Psoas muscle (tissue), 8 donors: ENCODE measurements around the gene RTN1. TPM values are rescaled to one million over a fixed set of nuclear protein-coding genes. Genes with fewer than 3 reads are reported as not detected.

Experiments
- ATAC-seq, 4 donors: fragments of 200-7000 bp; cut with Tn5 transposase; one replicate each; pipeline ENCODE4 v1.9.1; 2020; ENCODE audit warnings: moderate library complexity in 3 of 4, mild to moderate bottlenecking in 2 of 4
- DNase-seq, 2 donors: peaks; one replicate each; pipeline ENCODE4 v3.0.0-alpha.2; 2020
- H3K27ac ChIP-seq: fragments of 200-600 bp; one replicate; pipeline ENCODE4 v1.8.0; 2022
- H3K27me3 ChIP-seq, 3 donors: fragments of 200-600 bp in 1 of 3; one replicate each; pipeline versions ENCODE4 v1.6.1 to v1.8.0; 2013 to 2022; ENCODE audit warnings: low read length in 2 of 3, mild to moderate bottlenecking in 2 of 3, moderate library complexity in 1 of 3; ENCODE audit not compliant: insufficient read depth in 3 of 3
- H3K36me3 ChIP-seq, 2 donors: fragments of 200-600 bp in 1 of 2; one replicate each; pipeline versions ENCODE4 v1.6.1 to v1.8.0; 2013 to 2022; ENCODE audit warnings: low read depth in 1 of 2, mild to moderate bottlenecking in 1 of 2, moderate library complexity in 1 of 2; ENCODE audit not compliant: insufficient read depth in 1 of 2
- H3K4me1 ChIP-seq: fragments of 200-600 bp; one replicate; pipeline ENCODE4 v1.8.0; 2022
- H3K4me3 ChIP-seq: fragments of 200-600 bp; one replicate; pipeline ENCODE4 v1.8.0; 2022; ENCODE audit warnings: mild to moderate bottlenecking
- H3K9me3 ChIP-seq: fragments of 200-600 bp; one replicate; pipeline ENCODE4 v1.8.0; 2022
- WGBS, 3 donors: extraction: QIAGEN DNeasy Blood & Tissue Kit; methylation state at CpG; one replicate each; pipeline versions ENCODE4 v1.1.6 to v1.1.7; 2013; 5-methylcytosine and 5-hydroxymethylcytosine counted together
- intact Hi-C, 2 donors: fragments of 100-400 bp; cut with DNase I; formaldehyde crosslinking; loops; one replicate each; pipeline versions ENCODE4 v1.11.0 to v1.14.2; 2022
- polyA plus RNA-seq, 3 donors: library from polyadenylated mRNA; stranded (reverse); fragments of 200-250 nt; gene quantifications; one replicate each; pipeline ENCODE4 v1.2.3, GENCODE V29; 2013
- total RNA-seq, 4 donors: library from RNA; stranded (reverse); fragmentation: NEBNext Ultra II Directional in 2 of 4; extraction: Animal tissue kit (Norgen Biotek cat#: 25700) in 2 of 4; gene quantifications; one replicate each; pipeline versions ENCODE4 v1.2.1 to v1.2.4, GENCODE V29; 2021 to 2023
- TF ChIP-seq, protein P1 (sequence below): fragments of 200-600 bp; IDR thresholded peaks from one replicate; pipeline ENCODE4 v1.8.0; 2022; ENCODE audit warnings: antibody characterized with exemption
- donor health status: healthy with polysubstance abuse.
- donor health status: DM: no; HTN: no; CAD: no; lungs with moderate emphysema.
- donor health status: Bipolar disorder and iron deficiency.
- donor health status: healthy.
- donor health status: DM: yes; HTN: yes; CAD: no.
- donor health status: DM: no; HTN: no; CAD: no.
- donor health status: DM: no; HTN: no; CAD: no.
- donor health status: DM: yes; HTN: yes; CAD: no.

RTN1 gene
- total and polyA plus RNA-seq, 7 donors = 0.17 to 1.7 (median 0.74) TPM

- intact Hi-C loops = no loop called here
- H3K4me1 ChIP-seq = no peaks in the 10 kb centered on the region
- DNase-seq = no peak
- H3K27me3 ChIP-seq = no peaks in the 10 kb centered on the region
- no peak overlapping the region for H3K27ac ChIP-seq
- TF ChIP-seq, protein P1, sequence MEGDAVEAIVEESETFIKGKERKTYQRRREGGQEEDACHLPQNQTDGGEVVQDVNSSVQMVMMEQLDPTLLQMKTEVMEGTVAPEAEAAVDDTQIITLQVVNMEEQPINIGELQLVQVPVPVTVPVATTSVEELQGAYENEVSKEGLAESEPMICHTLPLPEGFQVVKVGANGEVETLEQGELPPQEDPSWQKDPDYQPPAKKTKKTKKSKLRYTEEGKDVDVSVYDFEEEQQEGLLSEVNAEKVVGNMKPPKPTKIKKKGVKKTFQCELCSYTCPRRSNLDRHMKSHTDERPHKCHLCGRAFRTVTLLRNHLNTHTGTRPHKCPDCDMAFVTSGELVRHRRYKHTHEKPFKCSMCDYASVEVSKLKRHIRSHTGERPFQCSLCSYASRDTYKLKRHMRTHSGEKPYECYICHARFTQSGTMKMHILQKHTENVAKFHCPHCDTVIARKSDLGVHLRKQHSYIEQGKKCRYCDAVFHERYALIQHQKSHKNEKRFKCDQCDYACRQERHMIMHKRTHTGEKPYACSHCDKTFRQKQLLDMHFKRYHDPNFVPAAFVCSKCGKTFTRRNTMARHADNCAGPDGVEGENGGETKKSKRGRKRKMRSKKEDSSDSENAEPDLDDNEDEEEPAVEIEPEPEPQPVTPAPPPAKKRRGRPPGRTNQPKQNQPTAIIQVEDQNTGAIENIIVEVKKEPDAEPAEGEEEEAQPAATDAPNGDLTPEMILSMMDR = no peak
- H3K4me3 ChIP-seq = no peak overlapping the region
- ATAC-seq = no peak
- H3K36me3 ChIP-seq = no peaks in the 10 kb centered on the region
- H3K9me3 ChIP-seq = peaks cover 7% of the 10 kb centered on the region
These were observed 182.9 kb downstream of the RTN1 start for GRCh38 chr14:59687663-59688062.

GRCh38 chr14:59679872-59680271, 190.7 kb downstream of the RTN1 start:
- DNase-seq (no peak), ATAC-seq (no peak)
- intact Hi-C loops = no loop called here
- no peaks in the 10 kb centered on the region for H3K4me1 ChIP-seq
- no peak overlapping the region for H3K27ac ChIP-seq
- no peaks in the 10 kb centered on the region for H3K9me3 ChIP-seq
- no peaks in the 10 kb centered on the region for H3K27me3 ChIP-seq
- H3K4me3 ChIP-seq = no peak overlapping the region
- H3K36me3 ChIP-seq = no peaks in the 10 kb centered on the region
- TF ChIP-seq, protein P1 = no peak

GRCh38 chr14:59678352-59678751, 192.2 kb downstream of the RTN1 start:
- 81 to 92% (median 86%) methylated on average over 2 of the region's 2 CpGs for WGBS, 3 donors
- Histone ChIP-seq H3K36me3 (no peaks in the 10 kb centered on the region), H3K27ac (no peak overlapping the region), H3K4me1 (no peaks in the 10 kb centered on the region), H3K4me3 (no peak overlapping the region), H3K27me3 (no peaks in the 10 kb centered on the region), H3K9me3 (no peaks in the 10 kb centered on the region)
- ATAC-seq = no peak
- no peak for DNase-seq
- intact Hi-C loops = no loop called here
- TF ChIP-seq, protein P1 = no peak

- ATAC-seq = no peak
- intact Hi-C loops = no loop called here
- no peaks in the 10 kb centered on the region for H3K36me3 ChIP-seq
These were observed 192.8 kb downstream of the RTN1 start for GRCh38 chr14:59677771-59678231.

GRCh38 chr14:59675394-59675793, 195.2 kb downstream of the RTN1 start:
- Histone ChIP-seq H3K27ac (no peak overlapping the region), H3K4me3 (no peak overlapping the region), H3K9me3 (no peaks in the 10 kb centered on the region), H3K4me1 (no peaks in the 10 kb centered on the region), H3K27me3 (no peaks in the 10 kb centered on the region), H3K36me3 (no peaks in the 10 kb centered on the region)
- intact Hi-C loops = no loop called here
- WGBS, 3 donors = 73 to 85% (median 85%) methylated on average over 1 of the region's 1 CpG
- TF ChIP-seq, protein P1 = no peak
- ATAC-seq (no peak), DNase-seq (no peak)

More at GRCh38 chr14:59677771-59678231, 192.8 kb downstream of the RTN1 start:
- H3K27ac ChIP-seq = no peak overlapping the region
- H3K4me3 ChIP-seq = no peak overlapping the region
- H3K27me3 ChIP-seq = no peaks in the 10 kb centered on the region
- 43 to 56% (median 53%) methylated on average over 3 of the region's 3 CpGs for WGBS, 3 donors
- H3K9me3 ChIP-seq = no peaks in the 10 kb centered on the region
- no peak for DNase-seq
- TF ChIP-seq, protein P1 = no peak
- no peaks in the 10 kb centered on the region for H3K4me1 ChIP-seq
